GM12891 (cell line): Measurements from ENCODE around the gene EDAR.

Experiments
- DNase-seq: peaks from one replicate; pipeline ENCODE4 v3.0.0; 2011; ENCODE audit warnings: low spot score; ENCODE audit not compliant: insufficient read length
- FAIRE-seq: peaks from 2 replicates; lab custom pipeline; 2011; peaks lifted over from hg19 to GRCh38; lab: Jason Lieb, UNC
- PAX5 ChIP-seq: IDR thresholded peaks from 2 replicates; pipeline ENCODE4 v1.6.1; 2011; ENCODE audit warnings: low read length, moderate library complexity, mild to moderate bottlenecking; ENCODE audit not compliant: insufficient read depth, severe bottlenecking
- POLR2A ChIP-seq: IDR thresholded peaks from 2 replicates; pipeline ENCODE4 v1.6.1; 2011; ENCODE audit warnings: low read depth, low read length, control low read depth
- POLR2AphosphoS5 ChIP-seq: IDR thresholded peaks from 2 replicates; pipeline ENCODE4 v1.6.1; 2011; ENCODE audit warnings: low read depth, low read length, control low read depth
- POU2F2 ChIP-seq: IDR thresholded peaks from 2 replicates; pipeline ENCODE4 v1.6.1; 2011; ENCODE audit warnings: low read depth, mild to moderate bottlenecking, control low read depth, low read length, moderate library complexity
- SPI1 ChIP-seq: IDR thresholded peaks from 2 replicates; pipeline ENCODE4 v1.6.1; 2011; ENCODE audit warnings: low read depth, low read length, control low read depth
- TAF1 ChIP-seq: IDR thresholded peaks from 2 replicates; pipeline ENCODE4 v1.6.1; 2011; ENCODE audit warnings: low read depth, low read length, control low read depth

Gene EDAR

DNA sequence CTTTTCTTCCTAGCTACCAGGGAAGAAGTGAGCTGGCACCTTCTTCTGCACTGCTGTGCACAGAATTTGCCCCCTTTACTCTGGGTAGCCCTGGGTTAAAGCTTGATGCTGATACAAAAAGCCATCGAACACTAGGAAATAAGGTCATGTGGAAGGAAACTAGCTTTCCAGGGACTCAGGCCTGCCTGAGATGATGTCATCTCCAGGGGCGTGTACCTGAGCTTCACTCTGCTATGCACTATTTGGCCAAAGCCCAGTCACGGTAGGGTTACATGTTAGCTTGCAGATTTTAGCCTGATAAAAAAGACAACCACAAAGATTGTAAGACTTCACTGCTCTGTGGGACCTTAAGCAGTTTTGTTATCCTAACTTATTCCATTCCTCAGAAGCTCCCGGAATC is 20.4 kb downstream of the EDAR start:
- TF ChIP-seq TAF1 = no peak
- no peak for TF ChIP-seq POU2F2
- TF ChIP-seq PAX5 = no peak
- no peak for TF ChIP-seq POLR2A
- TF ChIP-seq SPI1 = no peak
- TF ChIP-seq POLR2AphosphoS5 = no peak
- FAIRE-seq (no peak), DNase-seq (no peak)

DNA sequence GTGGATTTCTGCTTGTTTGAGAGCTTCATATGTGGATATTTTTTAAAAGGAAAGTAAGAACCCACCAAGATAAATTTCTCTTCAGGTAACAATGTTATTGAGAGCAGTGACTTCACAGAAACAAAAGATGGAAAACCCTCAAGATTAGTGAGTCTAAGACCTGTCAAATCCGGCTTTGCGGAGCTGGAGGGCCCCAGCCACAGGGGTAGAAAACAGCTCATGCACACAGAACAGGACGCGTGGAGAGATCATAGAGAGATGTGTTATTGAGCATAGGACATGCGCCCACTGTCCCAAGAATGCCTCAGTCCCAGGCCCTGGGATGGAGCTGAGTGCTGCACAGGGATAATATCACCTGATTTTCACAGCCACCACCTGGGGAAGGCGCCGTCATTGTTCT is 21.3 kb downstream of the EDAR start:
- FAIRE-seq (no peak), DNase-seq (no peak)
- TF ChIP-seq POLR2AphosphoS5 (no peak), POLR2A (no peak), POU2F2 (no peak), SPI1 (no peak), TAF1 (no peak), PAX5 (no peak)

DNA sequence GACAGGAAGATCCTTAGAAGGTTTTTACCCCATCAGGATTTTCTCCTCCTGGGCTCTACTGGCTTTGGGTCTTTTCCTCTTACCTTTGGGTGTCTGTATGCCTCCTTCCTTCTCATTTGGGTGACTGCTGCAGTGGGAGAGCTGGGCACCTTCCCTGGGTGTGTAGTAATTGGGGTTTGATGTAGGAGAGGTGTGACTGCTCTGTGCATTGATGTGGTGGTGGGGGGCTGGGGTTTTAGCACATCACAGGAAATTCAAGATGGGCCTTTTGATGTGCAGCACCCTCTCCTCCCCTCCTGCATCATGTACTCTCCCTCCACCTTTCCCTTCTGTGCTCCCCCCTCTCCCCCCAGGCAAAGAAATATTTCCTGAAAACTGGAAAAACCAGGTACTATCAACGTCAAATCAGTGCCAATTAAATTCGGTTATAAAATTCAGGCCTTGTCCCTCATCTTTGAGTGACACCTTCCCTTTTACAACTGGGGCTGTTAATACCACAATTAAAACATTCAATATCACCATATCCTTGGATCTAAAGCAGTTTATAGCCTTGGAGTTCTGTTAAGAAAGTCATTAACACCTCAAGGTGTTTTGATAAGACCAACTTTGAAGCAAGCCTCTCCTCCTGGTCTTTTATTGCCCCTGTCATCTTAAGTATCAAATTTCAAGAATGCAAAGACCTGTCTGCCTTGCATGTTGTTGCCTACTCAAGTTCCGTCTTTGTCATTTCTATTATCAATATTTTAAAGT is 23.3 kb downstream of the EDAR start:
- TF ChIP-seq POLR2A (no peak), SPI1 (no peak), POU2F2 (no peak), PAX5 (no peak), TAF1 (no peak), POLR2AphosphoS5 (no peak)
- DNase-seq = no peak
- FAIRE-seq = no peak

DNA sequence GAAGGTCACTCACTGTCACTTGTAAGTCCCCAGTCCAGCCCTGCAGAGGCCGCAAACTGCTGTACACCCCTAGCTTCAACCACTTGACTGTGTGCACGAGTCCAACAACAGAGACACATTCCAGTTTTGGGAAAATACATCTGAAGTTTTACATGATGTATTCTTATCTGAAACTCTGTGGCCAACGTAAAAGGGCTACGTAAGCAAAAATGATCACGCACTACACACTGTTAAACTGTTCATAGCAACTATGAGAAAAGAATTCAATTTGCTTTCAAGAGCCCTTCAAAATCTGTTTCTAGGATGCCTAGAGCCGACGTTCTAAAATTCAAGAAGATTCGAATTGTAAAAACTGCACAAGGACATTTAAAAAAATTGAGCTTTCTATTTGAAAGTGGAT is 26.0 kb downstream of the EDAR start:
- no peak for DNase-seq
- no peak for FAIRE-seq
- TF ChIP-seq POLR2A (no peak), PAX5 (no peak), POU2F2 (no peak), TAF1 (no peak), SPI1 (no peak), POLR2AphosphoS5 (no peak)

DNA sequence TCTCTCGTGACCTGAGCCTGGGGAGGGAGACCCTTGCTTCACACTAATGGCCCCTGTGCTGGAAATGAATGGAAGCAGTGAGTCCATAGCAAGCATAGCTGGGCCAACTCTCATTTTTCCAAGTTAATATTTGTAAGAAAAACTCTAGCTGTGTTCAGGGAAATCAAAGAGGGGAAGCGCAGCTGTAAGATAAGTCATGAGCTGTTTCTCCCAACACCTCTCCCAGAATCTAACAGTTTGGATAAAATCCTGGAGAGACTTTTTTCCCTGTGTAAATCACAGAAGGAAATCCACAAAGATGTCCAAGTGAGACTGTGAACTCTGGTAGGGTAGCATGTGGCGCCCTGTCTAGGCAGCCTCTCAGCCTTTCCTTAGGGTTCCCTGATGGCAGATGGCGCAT is 27.2 kb downstream of the EDAR start:
- FAIRE-seq = no peak
- no peak for TF ChIP-seq POU2F2
- TF ChIP-seq PAX5 = no peak
- no peak for TF ChIP-seq POLR2A
- TF ChIP-seq SPI1 = no peak
- TF ChIP-seq POLR2AphosphoS5 = no peak
- no peak for TF ChIP-seq TAF1
- no peak for DNase-seq

DNA sequence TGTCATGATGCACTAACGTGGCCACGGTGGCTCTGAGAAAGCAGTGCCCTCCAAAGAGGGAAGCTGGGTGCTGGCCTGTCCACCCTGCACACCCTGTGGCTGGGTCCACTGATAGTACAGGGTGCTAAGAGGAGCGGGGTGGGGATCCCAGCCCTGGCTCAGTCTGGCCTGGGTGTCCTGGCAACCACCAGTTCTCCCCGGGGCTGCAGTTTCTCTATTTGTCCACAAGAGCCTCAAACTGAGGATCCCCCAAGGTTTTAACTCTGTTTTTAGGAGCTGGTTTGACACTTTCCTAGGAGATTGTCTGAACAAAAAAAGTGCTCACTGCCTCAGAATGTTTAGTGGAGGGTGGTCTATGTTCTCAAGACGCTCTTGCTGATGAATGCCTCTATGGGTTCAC is 29.0 kb downstream of the EDAR start:
- TF ChIP-seq TAF1 (no peak), POU2F2 (no peak), SPI1 (no peak), POLR2A (no peak), POLR2AphosphoS5 (no peak), PAX5 (no peak)
- DNase-seq (no peak), FAIRE-seq (no peak)

DNA sequence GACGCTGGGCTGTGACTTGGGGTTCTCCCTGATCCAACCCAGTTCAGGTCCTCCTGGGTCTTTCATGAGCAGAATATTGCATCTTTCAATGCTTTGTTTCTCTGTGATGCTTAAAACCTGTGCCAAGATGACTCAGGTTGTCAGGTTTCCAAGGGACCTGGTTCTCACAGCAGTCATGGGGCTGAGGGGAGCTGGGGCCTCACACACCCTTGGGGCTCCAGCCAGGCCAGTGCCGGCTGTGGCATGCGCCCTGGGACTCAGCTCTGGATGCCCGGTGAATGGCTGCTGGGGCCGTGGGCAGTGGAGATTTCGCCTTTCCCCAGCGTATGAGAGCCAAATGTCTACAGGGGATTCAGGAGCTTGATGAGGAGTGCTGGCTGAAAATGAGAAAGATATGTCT is 29.6 kb downstream of the EDAR start:
- FAIRE-seq = no peak

DNA sequence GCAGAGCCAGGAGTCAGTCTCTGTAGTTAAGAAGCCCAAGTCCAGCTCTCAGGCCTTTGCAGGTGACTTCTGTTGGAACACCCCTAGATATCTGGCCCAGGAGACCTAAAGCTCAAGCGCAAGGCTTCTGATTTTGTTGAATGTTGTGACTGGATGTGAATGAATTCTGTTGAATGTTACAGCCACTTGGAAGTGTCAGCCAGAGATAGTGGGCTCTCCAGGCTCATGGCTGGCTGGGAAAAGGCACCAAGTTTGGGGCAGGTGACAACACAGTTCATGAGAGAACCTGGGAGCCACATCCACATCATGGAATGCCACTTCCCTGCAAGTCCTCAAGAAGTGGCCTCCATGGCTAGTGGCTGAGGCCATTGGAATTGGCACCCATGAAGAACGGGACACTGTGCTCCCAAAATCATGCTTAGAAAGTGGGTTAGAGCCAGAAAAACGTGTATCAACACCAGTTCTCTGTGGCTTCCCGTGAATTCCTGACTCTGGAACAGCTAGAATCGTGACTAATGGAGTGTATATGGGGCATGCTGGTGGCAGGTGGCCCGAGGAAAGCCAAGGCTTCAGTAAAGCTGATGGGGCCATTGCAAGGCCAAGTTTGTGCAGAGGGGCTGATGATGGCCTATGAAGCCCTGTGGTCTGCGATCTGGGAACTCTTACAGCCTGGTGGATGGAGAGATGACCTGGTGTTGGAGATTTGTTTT is 30.2 kb downstream of the EDAR start:
- FAIRE-seq = no peak
- DNase-seq = no peak
- TF ChIP-seq POLR2AphosphoS5 (no peak), TAF1 (no peak), PAX5 (no peak), POLR2A (no peak)

More for the DNA sequence above, 29.6 kb downstream of the EDAR start:
- no peak for DNase-seq
- no peak for TF ChIP-seq PAX5
- TF ChIP-seq POLR2AphosphoS5 = no peak
- TF ChIP-seq POU2F2 = no peak
- no peak for TF ChIP-seq SPI1
- no peak for TF ChIP-seq TAF1
- TF ChIP-seq POLR2A = no peak

DNA sequence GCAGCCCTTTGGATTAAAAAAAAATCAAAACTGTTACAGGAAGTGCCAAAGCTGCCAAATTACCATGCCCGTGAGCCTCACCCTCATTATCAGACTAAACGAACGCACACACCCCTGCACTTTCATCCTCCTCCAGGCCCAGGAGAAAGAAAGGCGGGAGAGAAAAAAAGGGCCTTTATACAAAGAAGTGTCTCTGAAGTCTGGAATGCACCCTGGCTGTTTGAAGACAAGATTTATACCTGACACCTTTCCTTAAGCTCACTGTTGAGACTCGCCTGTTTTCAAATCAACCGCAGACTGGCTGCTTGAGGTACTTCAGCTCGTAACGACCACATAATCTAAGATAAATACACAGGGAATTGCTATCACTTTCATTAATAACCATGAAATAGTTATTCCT is 31.0 kb downstream of the EDAR start:
- no peak for FAIRE-seq
- no peak for TF ChIP-seq SPI1
- TF ChIP-seq TAF1 = no peak
- no peak for TF ChIP-seq POU2F2
- TF ChIP-seq POLR2AphosphoS5 = no peak
- TF ChIP-seq PAX5 = no peak
- no peak for TF ChIP-seq POLR2A
- no peak for DNase-seq

DNA sequence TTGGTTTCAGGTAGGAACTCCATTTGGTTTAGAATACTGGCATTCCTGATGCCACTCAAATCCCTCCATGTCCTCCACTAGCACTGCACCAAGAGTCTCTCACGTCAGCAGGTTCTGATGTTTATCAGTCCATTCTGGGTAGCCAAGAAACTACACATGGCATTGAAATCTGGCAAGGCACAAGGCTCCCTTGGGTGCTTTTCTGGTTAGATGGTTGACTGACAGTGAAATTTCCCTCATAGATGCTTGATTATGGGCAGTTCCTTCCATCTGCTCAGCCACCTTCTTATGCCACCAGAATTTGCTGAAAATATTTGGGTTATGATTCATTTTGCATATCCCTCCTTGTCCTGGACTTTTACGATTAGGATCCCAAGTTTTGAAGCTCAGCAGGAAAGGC is 32.6 kb downstream of the EDAR start:
- FAIRE-seq = no peak
- TF ChIP-seq SPI1 = no peak
- no peak for TF ChIP-seq PAX5
- TF ChIP-seq POU2F2 = no peak
- TF ChIP-seq POLR2A = no peak
- no peak for TF ChIP-seq TAF1
- TF ChIP-seq POLR2AphosphoS5 = no peak
- DNase-seq = no peak
